ENCODE data around the gene ARPC5.

GRCh38 chr1:183612407-183612806 is 23.2 kb downstream of the ARPC5 start:
- TF ChIP-seq CTCF (IDR thresholded peaks at IDR 0.05) (no peak), POLR2A (IDR thresholded peaks at IDR 0.05) (no peak), POLR2AphosphoS5 (IDR thresholded peaks at IDR 0.05) (no peak)
